Adrenal gland (tissue), 5 donors: Measurements from ENCODE around the gene PPP2R5C.

Source experiments
- CTCF ChIP-seq, 6 experiments: fragments of 450-650 bp in 4 of 6; fragments of 200-600 bp in 2 of 6; sonication (generic) in 1 of 6; IDR thresholded peaks; 1 replicate in 5 of 6; 2 replicates in 1 of 6; pipeline versions ENCODE4 v1.5.1 to v1.8.0; 2016 to 2021; ENCODE audit warnings: antibody characterized with exemption in 6 of 6, mild to moderate bottlenecking in 2 of 6, moderate library complexity in 1 of 6
- POLR2A ChIP-seq, 2 donors: fragments of 450-650 bp; IDR thresholded peaks; one replicate each; pipeline ENCODE4 v1.6.1; 2017; ENCODE audit warnings: antibody characterized with exemption in 2 of 2, mild to moderate bottlenecking in 2 of 2, moderate library complexity in 1 of 2
- donor health status: DM: no; HTN: no; CAD: no.

GRCh38 chr14:101713621-101714349 lies 47.7 kb upstream of the PPP2R5C start:
- TF ChIP-seq POLR2A (IDR thresholded peaks at IDR 0.05) (no peak), CTCF (IDR thresholded peaks at IDR 0.05) (no peak)
